Stimulated activated CD8-positive, alpha-beta memory T cell treated with anti-CD3 and anti-CD28 coated beads, Interleukin-15, amount 100 ng/mL, for 4 hours (primary cell): Measurements from ENCODE around the gene ITGB5.
"Not testable (repeated sequence)": the region's sequence is repeated elsewhere in the genome, so short reads cannot be mapped to it uniquely, and the experiment has no call there.

ENCODE experiments used
- DNase-seq, 2 donors: peaks; one replicate each; pipeline ENCODE4 v3.0.0-alpha.2; 2020; ENCODE audit warnings: low read depth in 2 of 2

Gene ITGB5

DNA sequence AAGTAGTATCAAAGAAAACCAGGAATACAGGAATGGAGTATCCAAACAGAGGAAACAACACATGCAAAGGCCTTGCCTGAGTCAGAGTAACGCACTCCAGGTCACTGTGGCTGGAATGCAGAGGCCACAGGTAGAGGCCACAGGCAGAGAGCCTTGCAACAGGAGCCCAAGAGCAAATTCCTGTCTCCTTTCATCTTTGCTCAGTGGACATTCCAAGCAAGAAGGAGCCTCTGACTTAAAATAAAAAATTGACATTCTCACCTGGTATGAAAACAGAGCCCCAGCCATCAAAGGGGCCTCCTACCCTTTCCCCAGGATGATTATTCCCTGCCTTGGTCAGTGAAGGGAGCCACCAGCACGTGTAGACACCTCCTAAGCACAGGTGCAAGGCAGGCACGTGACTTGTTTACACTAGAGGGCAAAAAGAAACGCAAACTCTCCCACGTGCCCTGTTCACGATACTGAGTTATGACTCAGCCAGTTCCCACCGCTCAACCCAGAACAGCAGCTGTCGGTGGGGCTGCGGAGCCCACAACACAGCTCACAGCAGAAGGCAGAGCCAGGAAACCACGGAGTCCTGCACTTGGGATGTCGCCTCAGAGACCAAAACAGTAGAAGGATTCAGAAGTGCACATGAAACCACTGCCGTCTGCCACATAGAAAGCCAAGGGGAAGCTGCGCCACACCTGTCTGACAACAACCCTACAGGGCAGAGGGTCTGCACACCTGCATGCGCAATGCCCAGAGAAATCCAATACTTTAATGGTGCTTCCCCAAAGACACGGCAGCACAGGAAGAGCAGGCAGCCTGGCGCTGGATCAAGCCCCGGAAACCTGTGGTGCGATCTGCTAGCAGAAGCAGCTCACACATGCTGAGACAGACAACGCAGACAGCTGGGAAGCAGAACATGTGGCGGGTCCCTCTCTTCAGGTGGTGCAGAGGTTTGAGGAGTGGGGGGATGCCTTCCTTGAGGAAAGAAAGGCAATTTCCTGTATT is 52.1 kb downstream of the ITGB5 start:
- peak in 1 of 2 donors; percentile 17 for DNase-seq

- DNase-seq, result no peak
Measured at GRCh38 chr3:124833710-124834332, 53.3 kb downstream of the ITGB5 start.

- no peak for DNase-seq
Measured at GRCh38 chr3:124832782-124833709, 54.1 kb downstream of the ITGB5 start.

GRCh38 chr3:124831628-124832199 is 55.5 kb downstream of the ITGB5 start:
- no peak for DNase-seq

GRCh38 chr3:124829819-124830554 is 57.2 kb downstream of the ITGB5 start:
- DNase-seq, result no peak

- no peak for DNase-seq
Measured at GRCh38 chr3:124829178-124829818, 57.9 kb downstream of the ITGB5 start.

DNA sequence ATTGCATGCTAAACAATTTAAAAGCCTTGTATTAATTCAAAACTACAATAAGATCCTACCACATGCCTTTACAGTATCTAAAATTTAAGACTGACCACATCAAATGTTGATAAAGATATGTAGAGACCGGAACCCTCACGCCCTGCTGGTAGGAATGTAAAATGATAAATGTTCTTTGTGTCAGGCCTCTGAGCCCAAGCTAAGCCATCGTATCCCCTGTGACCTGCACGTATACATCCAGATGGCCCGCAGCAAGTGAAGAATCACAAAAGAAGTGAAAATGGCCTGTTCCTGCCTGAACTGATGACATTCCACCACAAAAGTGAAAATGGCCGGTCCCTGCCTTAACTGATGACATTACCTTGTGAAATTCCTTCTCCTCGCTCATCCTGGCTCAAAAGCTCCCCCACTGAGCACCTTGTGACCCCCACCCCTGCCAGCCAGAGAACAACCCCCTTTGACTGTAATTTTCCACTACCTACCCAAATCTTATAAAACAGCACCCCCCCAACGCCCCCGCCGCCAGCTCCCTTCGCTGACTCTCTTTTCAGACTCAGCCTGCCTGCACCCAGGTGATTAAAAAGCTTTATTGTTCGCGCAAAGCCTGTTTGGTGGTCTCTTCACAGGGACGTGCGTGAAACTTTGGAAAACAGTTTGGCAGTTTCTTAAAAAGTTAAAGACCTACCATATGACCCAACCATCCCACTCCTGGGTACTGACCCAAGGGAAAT is 59.5 kb downstream of the ITGB5 start:
- DNase-seq, result not testable (repeated sequence)

- no peak for DNase-seq
Measured at GRCh38 chr3:124826703-124827102, 60.5 kb downstream of the ITGB5 start.

DNA sequence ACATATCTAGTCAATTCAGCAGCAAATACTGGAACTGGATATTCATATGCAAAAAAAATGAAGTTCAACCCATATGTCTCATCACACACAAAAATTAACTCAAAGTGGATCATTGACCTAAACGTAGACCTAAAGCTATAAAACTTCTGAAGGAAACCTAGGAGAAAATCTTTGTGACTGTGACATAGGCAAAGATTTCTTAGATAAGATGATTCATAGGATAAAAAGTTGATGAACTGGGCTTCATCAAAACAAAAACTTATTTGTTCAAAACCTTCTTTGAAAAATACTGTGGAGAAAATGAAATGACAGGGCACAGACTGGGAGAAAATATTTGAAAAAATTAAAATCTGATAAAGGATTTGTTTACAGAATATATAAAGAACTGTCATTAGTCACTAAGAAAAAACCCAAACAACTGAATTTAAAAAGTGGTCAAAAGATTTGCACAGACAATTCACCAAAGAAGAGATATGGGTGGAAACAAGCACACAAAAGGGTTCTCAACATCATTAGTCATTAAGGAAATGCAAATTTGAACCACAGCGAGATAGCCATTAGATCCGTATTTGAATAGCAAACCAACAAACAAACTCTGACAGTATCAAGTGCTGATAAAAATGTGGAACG is 62.8 kb downstream of the ITGB5 start:
- no peak for DNase-seq

DNA sequence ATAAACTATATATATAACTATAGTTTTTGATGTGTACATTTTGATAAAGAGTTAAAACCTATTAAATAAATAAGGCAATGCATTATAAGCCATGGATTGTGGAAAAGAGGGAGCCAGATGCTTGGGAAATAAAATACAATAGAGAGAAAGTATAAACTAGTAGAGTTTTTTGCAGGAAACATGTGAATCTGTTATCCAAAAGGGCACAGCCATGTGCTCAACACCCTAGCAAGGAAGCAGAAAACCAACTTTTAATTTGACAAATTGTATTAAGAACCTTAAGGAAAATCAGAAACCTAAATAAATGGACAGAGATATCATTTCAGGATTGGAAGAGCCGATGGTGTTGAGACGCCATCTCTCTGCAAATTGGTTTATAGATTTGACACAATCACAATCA is 63.5 kb downstream of the ITGB5 start:
- DNase-seq, result no peak

GRCh38 chr3:124823206-124823605 is 64.0 kb downstream of the ITGB5 start:
- DNase-seq, result no peak

GRCh38 chr3:124821356-124821755 is 65.8 kb downstream of the ITGB5 start:
- no peak for DNase-seq

DNA sequence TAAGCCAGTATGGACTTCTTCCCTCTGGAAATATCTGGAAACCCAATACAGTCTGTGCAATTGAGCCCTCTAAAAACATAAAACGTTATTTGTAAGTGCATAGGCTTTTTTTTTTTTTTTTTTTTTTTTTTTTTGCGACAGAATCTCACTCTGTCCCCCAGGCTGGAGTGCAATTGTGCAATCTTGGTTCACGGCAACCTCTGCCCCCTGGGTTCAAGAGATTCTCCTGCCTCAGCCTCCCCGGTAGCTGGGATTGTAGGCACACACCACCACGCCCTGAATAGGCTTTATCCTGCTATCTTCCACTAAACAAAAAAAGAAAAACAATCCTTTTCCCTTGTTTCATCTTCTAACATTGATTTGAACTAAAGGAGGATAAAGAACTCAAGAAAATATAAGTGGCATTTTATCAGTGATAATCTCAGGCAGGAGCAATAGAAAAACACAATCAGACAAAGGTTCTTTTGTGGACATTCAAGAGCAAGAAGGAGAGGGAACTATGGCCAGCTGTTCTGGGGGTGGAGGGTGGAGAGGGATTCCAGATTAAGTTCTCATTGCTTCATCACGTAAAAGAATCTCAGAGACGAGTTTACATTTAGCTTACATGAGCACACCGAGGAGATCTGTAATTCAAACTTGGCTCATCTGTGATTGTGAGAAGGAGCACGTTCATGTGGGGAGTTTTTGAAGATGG is 68.6 kb downstream of the ITGB5 start:
- DNase-seq, result no peak

- no peak for DNase-seq
Measured at GRCh38 chr3:124817079-124817478, 70.1 kb downstream of the ITGB5 start.

GRCh38 chr3:124816206-124816605 is 71.0 kb downstream of the ITGB5 start:
- DNase-seq, result no peak

- DNase-seq, result no peak
Measured at GRCh38 chr3:124815781-124816180, 71.4 kb downstream of the ITGB5 start.

DNA sequence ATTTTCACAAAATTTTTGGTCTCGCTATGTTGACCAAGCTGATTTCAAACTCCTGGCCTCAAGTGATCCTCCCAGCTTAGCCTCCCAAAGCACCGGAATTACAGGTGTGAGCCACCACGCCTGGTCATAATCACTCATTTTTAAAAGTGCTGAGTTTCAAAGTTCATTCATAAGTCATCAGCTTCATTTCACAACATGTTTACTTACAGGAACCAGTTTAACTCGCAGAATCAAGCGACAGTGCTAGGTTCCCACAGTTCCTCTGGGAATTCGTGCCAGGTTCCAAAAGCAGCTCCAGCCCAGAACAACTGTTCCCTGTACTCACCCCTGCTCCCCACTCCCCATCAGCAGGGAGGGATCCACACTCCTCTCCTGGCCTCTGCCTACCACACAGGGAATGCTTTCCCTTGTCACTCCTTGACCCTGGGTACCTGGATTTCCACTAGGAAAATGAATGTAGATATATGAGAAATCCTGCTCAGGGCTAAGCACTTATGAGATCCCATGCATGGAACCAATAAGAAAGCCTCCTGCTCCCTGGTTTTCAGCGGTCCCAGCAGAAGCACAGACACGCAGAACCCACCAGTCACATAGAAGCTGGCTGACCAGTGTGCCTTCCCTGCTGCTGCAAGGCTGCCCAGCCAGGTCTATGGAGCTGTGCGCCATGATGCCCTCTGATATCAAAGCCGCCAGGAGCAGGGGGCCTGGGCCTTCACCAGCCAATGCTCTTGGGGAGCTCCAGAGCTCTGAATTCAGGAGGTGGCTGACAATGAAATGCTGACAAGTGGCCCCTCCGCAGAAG is 72.3 kb downstream of the ITGB5 start:
- no peak for DNase-seq

- no peak for DNase-seq
Measured at GRCh38 chr3:124813541-124813940, 73.6 kb downstream of the ITGB5 start.
